ENCODE data around the gene CYP2D6. TPM values are rescaled to one million over a fixed set of nuclear protein-coding genes. Genes with fewer than 3 reads are reported as not detected.

CYP2D6 gene
- total RNA-seq, 1 experiment from 2014 or later: 2.7 TPM

- in situ Hi-C loops (cut with HindIII; ENCODE audit: low pct_unique_long_range_greater_than_20kb, low sequenced_read_pairs) (no loop called here), intact Hi-C loops (cut with micrococcal nuclease; ENCODE audit: unreplicated experiment) (no loop called here)
- ATAC-seq: no peak
- CTCF ChIA-PET: no interaction called here
- Histone ChIP-seq H3K36me3 (ENCODE audit: control insufficient read depth, insufficient read depth, low read length) (no peaks in the 10 kb centered on the region), H3K9me3 (ENCODE audit: control insufficient read depth, insufficient read depth, low read depth, low read length) (no peaks in the 10 kb centered on the region), H3K27ac (ENCODE audit: low read length) (no peak overlapping the region), H3K4me3 (ENCODE audit: low read depth in 2 of 2, low read length in 2 of 2) (no peak overlapping the region), H3K4me1 (ENCODE audit: control insufficient read depth, insufficient read depth, low read length) (no peaks in the 10 kb centered on the region), H3K27me3 (ENCODE audit: control insufficient read depth, insufficient read depth, low read length) (no peaks in the 10 kb centered on the region)
- no peak for DNase-seq (ENCODE audit: low read depth, low spot score)
- BruUV-seq (replicated peaks): no TSS peak
- TF ChIP-seq CTCF (IDR thresholded peaks at IDR 0.05): no peak
- no peak for TF ChIP-seq SIN3A (IDR thresholded peaks at IDR 0.05; ENCODE audit: borderline replicate concordance, insufficient read depth, low read depth, low read length)
- TF ChIP-seq REST (IDR thresholded peaks at IDR 0.05; ENCODE audit: insufficient read depth in 1 of 2, low read depth in 2 of 2, low read length in 1 of 2): no peak
- TF ChIP-seq POLR2AphosphoS5 (IDR thresholded peaks at IDR 0.05; ENCODE audit: low read depth, low read length): no peak
- TF ChIP-seq TCF7L2 (IDR thresholded peaks at IDR 0.05; ENCODE audit: low read depth, low read length): no peak
- POLR2A ChIA-PET: no interaction called here
Measured at GRCh38 chr22:42134100-42135020, 3.8 kb upstream of the CYP2D6 start.

GRCh38 chr22:42132457-42132856 lies 1.8 kb upstream of the CYP2D6 start:
- no TSS peak for BruUV-seq (replicated peaks)
- no peak for TF ChIP-seq TCF7L2 (IDR thresholded peaks at IDR 0.05; ENCODE audit: low read depth, low read length)
- no peak for TF ChIP-seq CTCF (IDR thresholded peaks at IDR 0.05)
- no peak for TF ChIP-seq SIN3A (IDR thresholded peaks at IDR 0.05; ENCODE audit: borderline replicate concordance, insufficient read depth, low read depth, low read length)
- no peak for TF ChIP-seq POLR2AphosphoS5 (IDR thresholded peaks at IDR 0.05; ENCODE audit: low read depth, low read length)
- no peak for TF ChIP-seq REST (IDR thresholded peaks at IDR 0.05; ENCODE audit: insufficient read depth in 1 of 2, low read depth in 2 of 2, low read length in 1 of 2)
- ATAC-seq (no peak), DNase-seq (ENCODE audit: low read depth, low spot score) (no peak)
- Histone ChIP-seq H3K27me3 (ENCODE audit: control insufficient read depth, insufficient read depth, low read length) (no peaks in the 10 kb centered on the region), H3K4me1 (ENCODE audit: control insufficient read depth, insufficient read depth, low read length) (no peaks in the 10 kb centered on the region), H3K9me3 (ENCODE audit: control insufficient read depth, insufficient read depth, low read depth, low read length) (no peaks in the 10 kb centered on the region), H3K4me3 (ENCODE audit: low read depth in 2 of 2, low read length in 2 of 2) (no peak overlapping the region), H3K36me3 (ENCODE audit: control insufficient read depth, insufficient read depth, low read length) (no peaks in the 10 kb centered on the region), H3K27ac (ENCODE audit: low read length) (no peak overlapping the region)
- CTCF ChIA-PET: no interaction called here
- intact Hi-C loops (cut with micrococcal nuclease; ENCODE audit: unreplicated experiment) (no loop called here), in situ Hi-C loops (cut with HindIII; ENCODE audit: low pct_unique_long_range_greater_than_20kb, low sequenced_read_pairs) (no loop called here)
- POLR2A ChIA-PET: no interaction called here
